Right renal cortex interstitium (tissue), 3 donors: Measurements from ENCODE around the gene DLG2. TPM values are rescaled to one million over a fixed set of nuclear protein-coding genes. Genes with fewer than 3 reads are reported as not detected.

Experiments used
- DNase-seq, 3 donors: peaks; one replicate each; pipeline ENCODE4 v3.0.0-alpha.2; 2013; ENCODE audit warnings: low read depth in 3 of 3, low spot score in 2 of 3
- polyA plus RNA-seq, 3 donors: library from polyadenylated mRNA; unstranded; fragments of 120-200 nt; gene quantifications; one replicate each; pipeline ENCODE4 v1.2.1, GENCODE V29; 2013; ENCODE audit not compliant: insufficient read length in 3 of 3

Gene DLG2
- polyA plus RNA-seq, 3 donors: 11.5 to 14.0 (median 13.3) TPM

DNA sequence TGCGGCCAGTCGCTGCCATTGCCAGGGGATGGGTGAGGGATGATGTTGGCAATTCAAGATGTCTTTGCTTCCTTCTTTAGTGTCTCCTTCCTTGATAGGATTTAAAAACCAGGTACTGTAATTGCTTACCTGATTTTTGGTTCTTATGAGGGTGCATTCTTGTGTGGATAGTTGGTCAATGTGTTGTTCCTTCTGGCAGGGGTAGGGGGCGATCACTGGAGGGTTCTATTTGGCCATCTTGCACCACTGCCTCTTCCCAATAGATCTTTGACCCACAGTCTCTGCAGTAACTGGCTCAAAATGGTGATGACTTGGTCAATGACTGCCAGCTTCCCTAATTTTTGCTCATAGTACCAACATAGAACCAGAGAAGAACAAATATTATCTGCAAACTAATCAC, 680.1 kb downstream of the DLG2 start:
- no peak for DNase-seq

DNA sequence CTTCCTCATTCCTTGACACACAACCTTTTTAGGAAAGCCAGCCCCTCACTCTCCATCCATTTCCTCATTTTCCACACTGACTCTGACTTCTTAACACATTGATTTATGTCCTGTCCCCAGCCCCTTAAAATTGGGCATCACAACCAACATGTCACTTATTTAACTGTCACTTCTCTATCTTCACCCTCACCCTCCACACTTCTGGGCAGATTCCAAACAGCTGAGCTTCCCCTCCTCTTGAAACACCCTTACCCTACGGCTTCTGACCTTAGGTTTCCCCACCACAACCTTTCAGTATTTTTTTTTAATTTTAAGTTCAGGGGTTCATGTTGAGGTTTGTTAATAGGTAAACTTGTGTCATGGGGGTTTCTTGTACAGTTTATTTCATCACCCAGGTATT, 696.3 kb downstream of the DLG2 start:
- DNase-seq: no peak

DNA sequence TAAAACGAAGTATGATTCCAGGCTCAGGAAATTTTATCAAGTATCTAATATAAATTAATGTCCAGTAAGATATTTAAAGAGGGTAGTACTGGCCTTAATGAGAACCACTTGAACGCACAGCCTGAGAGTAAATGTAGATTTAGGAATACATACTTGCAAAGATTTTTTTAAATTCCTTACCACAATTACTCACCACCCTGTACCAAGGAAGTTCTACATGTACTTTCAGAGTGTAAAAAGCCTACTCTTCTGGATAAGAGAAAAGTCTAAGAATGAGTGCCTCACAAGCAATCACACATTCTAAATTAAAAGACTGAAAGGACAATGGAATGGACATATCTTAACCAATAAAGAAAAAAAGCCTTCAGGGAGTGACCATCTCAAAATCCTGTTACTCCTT, 697.4 kb downstream of the DLG2 start:
- DNase-seq: no peak

DNA sequence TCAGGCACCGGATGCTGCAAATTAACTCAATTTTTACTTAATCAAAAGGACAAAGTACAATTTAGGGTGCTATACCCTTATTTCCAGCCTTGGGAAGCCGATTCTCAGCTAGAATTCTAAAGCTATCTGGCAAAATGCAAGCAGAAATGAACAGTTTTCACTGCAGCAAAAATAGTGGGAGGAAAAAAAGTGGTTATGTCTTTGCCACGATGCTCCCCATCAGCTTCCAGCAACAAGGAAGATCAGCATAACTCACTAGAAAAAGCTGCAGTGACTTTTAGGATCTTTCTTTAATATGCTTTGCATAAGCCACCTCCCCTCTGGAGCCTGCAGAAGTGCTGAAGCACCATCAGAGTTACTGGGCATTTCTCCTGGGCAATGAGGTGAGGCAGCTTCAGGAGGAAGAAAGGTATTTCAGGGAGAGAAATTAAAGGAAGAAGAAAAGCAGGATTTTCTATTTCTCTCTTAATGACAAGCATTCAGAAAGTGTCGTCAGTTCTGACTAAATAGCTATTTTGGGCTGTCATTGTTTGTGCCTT, 702.9 kb downstream of the DLG2 start:
- no peak for DNase-seq

DNA sequence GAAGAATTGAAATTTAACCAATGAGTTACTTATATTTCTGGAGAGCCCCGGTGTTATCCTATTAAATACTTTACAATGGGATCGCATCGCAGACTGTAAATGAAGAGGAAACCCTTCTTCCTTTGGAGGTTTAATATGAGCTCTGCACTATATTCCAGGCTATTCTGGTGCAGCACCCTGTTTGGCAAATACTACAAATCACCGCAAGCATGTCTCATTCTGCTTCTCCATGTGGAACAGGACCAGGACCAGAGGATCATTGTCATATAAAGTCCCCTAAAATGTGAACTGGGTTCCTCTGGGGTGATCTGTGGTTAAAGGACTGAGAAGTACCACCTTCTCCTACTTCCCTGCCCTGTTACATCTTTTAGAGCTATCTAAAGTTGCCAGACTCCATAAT, 703.7 kb downstream of the DLG2 start:
- no peak for DNase-seq

DNA sequence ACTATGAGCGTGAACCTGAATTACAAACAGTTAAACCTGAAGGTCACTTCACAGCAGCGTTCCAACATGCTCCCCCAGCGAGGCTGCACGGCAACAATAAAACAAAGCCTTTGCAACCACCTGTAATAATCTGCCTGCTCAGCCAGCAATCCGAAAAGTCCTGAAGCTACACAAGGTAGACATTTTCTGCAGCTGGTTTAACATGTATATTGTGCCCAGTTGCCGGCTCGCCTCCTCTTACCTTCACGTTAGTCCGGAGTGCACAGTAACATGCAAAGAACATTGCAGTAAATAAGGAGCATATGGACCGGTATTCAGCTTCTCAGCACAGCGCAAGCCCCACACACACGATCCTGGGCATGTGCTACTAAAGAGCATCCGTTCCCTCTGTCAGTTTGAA, 704.3 kb downstream of the DLG2 start:
- DNase-seq: no peak

DNA sequence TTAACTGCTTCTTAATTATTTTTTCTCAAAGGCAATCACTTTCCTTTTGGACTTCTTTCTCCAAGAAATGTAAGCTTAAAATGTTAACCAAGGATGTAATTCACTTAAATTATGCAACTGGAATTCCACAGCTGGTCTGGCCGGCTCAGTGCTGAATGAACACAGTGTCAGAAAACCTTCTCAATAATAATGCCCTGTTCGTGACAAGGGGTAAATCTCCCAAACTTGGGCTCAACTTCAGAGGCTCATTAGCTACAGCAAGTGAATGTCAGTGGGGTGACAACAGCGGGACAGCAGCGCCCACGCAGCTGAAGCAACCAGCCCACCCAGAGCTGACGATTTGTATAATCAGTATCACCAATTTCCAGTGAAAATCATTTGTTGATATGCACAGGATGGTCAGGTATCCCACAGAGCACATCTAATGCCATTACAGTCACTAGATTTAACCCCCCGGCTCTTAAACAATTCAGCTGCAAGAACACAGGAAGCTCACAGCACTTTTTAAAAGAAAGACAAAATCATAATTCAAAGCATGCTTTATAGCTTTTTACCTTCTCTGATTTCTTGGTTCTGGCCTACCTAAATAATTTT, 704.8 kb downstream of the DLG2 start:
- no peak for DNase-seq

DNA sequence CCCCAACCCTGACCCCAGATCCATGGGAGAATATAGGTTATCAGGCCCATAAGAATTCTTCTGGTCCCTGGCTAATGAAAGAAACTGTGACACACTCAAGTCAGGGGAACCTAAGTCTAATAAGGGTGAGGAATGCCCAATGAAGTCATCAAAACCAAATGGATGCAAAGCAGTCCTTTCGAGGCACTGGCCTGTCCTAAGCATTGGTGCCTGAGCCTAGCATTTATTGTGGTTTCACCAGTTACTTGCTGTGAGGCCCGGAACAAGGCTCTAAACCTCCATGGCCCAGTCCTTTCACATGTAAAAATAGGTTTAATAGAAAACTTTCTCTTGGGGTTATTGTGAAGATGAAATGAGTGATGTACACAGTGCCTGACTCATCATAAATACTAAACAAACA, 712.6 kb downstream of the DLG2 start:
- no peak for DNase-seq

DNA sequence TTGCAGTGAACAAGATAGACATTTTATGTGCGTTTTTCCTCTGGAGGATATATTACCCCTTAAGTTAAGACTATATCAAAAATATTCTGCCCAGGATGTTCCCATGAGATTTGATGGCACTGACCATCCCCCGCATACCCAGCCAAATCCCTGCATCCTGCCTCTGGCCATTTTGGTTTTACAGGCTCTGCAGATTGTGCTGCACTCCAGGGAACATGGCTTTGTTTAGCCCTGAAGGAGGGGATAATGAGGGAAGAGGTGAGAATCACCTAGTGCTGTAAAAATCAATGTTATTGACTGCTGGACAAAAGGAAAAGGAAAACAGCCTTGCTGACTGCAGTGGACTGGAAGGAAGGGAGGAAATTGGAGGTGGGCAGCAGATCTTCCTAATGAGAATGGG, 717.4 kb downstream of the DLG2 start:
- DNase-seq: no peak

DNA sequence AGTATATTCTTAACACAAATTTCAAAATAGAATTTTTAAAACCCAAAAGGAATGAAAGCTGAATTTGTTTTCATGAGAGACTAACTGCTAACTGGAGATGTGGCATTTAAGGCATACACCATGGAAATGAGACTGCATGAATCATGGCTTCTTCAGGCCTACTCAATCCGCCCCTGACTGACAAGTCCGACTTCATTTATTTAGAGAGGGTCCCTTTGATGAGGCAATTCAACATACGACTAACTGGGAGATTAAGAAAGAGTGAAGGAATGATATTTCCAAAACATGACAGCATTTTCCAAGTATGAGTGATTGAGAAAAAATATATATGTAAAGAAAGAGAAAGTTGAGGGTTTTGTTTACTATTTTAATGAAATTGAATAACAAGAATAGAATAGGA, 720.1 kb downstream of the DLG2 start:
- DNase-seq: no peak

DNA sequence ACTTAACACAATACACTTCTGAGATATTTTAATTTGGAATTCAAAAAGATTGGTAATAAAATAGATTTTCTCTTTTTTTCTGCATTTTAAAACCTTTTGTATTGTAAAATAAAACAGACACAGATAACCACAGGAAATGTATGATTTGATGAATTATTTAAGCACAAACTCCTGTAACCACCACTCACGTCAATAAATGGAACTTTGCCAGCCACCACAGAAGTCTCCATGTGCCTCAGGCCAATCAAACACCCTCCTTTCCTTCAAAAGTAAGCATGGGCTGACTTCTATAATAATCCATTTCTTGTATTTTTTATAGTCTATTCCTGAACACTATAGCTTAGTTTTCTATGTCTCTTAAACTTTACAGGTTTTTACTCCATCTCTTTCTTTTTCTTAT, 721.7 kb downstream of the DLG2 start:
- no peak for DNase-seq

DNA sequence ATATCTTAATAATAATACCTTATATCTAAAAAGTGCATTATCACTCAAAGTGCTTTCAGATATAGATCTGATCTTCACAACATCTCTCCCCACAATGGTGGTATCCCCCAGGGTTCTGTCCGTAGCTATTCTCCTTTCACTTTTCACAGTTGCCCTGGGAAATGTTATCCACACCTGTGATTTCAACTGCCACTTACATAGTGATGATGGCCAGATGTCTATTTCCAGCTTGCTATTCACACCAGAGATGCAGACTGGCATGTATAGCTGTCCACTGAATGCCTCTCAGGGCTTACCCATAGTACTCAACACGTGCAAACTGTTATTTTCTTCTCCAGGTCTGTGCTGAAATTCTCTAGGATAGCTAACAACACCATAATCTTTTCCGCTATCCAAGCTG, 724.7 kb downstream of the DLG2 start:
- DNase-seq: no peak

DNA sequence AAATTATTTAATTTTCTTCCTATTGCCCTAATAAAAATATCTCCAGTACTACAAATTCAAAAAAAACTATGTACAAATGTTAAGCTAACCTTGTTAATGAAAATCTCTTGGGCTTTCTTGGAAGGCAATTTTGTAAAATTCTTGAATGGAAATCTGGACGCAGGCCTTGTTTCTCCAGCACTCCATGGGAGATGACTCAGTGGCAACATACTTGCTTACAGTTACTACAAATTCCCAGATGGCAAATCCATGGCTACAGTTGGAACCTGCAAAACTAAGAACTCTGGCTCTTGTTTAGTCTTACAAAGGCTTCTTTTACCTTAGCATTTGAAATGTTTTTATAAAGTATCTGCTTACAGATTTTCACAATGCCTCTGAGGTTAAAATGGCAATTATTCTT, 725.2 kb downstream of the DLG2 start:
- no peak for DNase-seq

DNA sequence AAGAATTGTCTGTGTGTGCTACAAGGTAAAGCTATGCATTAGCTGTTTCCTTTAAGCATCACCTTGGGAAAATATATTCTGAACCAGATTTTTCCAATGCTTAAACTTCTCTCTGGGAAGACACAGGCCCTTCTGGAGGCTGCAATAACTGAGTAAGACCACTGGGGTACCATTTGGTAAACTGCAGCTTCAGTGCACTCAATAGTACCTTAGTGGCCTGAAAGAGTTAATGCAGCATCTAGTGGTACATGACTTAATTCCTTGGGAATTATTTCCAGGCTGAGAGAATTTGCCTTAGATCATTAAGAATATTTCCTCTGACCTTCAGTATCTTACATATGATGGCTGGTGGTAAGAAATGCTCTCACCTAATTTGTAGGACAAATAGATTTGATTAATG, 727.4 kb downstream of the DLG2 start:
- DNase-seq: no peak

DNA sequence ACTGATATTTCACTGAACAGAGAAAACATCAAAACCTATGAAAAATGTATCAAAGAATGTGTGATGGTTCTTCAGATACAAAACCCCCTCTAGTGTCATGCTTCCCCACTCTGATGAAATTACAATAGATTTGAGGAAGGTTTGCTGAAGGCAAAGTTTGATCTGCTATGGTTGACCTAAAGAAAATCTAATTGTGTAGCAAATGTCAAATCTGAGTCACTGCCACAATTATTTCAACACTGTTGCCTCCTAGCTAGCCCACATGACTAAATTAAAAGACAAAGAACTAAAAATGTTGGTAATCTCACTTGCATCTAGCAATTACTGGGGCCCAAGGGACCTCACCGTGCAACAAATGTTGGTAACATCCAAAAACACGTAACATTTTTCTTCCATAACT, 728.0 kb downstream of the DLG2 start:
- DNase-seq: no peak

DNA sequence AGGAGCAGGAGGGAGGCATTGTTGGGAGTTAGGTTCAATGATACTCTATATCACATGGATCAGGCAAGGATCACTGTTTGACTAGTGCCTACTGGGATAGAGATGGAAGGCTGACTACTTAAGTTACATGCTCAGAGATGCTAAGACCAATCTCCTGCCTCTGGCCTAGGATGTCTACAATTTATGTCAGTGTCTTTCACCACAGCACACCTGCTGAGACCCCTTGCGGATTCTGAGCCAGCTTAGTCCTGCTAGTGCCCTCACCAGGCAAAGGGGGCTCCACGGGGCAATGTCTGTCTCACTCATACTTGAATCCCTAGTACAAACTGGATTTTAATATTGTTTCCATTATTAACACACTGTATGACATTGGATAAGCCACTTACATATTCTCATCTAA, 732.5 kb downstream of the DLG2 start:
- DNase-seq: no peak

DNA sequence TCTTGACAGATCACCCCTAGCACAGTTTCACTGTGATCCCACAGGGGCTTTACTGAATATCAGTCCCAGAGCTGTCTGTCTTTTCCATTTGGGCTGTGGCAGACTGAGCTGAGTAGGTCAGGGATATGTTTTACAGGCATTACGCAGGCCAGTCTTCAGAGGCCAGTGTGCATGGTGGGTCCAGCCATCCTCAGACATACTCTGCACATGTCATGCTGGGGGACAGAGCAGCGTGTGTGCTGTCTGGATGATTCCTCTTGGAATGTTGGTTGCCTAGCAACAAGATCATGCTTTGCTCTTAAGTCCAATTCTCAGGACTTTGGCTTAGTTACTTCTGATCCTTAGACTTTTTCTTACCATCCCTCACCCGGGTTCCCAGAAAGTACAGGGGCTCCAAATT, 736.5 kb downstream of the DLG2 start:
- no peak for DNase-seq

DNA sequence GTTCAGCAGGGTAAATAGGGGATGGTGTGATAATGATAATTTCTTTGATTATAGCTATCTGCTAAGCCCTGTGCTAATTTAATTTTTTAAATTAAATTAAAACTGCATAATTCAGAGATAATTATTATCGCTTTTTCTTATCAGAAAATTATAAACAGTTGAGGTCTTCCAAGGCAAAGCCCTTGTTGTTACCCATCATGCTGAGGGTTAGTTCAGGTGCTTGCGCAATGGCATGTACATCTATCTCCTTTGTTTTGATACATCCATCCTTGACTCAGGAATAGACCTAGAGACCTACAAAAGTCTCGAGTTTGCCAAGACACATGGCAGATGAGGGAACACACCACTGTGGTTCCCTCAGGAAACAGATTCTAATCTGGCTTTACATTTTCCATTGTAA, 737.6 kb downstream of the DLG2 start:
- DNase-seq: no peak

DNA sequence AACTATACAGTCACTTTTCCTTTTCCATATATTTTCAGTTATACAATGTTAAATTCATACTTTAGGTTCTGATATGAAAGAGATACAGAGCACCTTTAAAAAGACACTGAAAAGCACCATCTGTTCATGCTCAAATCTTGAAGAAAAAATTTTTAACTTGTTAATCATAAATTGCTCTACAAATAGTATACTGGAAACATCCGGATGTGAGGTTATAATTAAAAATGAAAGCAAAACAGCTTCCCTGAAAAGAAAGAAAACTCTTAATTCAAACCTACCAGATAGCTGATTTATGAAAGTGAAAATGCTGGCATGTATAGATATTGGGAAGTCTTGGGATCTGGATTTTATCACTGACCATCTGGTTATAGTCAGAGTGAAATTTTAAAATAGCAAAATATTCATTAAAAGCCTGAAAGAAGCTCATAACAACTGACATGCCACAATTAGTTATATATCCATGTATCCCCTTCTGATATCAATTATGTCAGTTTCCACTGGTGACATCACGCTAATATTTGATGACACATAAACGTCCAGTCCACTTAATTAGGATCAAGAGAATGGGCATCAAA, 740.0 kb downstream of the DLG2 start:
- DNase-seq: no peak

DNA sequence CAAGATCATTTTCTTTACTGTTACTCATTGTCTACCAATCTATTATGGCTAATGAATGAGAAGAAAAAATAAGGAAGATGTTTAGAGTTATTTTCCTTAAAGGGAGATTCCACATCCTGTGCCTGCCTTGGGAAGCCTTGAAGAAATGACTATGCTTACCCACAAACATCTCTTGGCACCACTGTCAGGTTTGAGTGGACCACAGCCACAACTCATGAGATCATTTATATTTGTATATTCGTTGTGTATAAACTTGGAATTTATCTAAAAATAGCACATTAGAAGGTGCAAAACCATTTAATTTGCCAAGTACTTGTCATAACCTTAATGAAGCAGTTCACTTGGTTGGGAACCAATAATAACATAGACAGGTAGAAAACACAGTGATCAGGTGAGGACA, 740.8 kb downstream of the DLG2 start:
- no peak for DNase-seq

DNA sequence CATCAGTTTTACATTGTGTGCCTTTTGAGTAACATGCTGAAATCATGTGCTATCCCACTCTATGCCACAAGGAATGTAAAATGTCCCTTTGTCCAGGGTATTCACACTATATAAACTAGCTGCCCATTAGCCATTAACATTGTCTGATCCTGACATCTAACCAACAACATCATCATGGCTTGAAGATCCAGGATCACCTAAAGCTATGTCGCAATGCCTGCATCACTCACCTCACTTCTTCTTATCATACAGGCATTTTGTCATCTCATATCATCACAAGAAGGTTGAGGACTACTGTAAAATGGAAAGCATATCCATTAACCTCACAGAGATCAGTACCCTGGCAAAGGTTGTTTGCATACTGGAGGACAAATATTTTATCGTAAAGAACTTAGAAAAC, 742.3 kb downstream of the DLG2 start:
- no peak for DNase-seq

DNA sequence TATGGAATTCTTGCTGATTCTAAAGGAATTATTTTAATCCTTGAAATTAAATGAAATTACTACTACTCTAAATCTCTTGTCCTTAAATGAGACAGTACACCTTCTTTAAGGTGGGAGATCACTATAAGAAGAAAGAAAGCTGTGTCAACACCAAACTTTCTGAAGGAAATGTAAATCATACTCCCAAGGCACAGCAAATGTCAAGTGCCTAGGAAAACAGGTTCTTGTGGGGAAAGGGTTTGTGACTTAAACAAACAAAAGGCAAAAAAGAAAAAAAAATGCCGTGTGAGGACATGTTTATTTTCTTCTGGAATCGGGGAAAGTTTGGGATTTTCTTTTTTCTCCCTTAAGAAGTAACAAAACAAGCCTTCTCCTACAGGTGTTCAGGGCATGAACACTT, 745.1 kb downstream of the DLG2 start:
- DNase-seq: no peak

DNA sequence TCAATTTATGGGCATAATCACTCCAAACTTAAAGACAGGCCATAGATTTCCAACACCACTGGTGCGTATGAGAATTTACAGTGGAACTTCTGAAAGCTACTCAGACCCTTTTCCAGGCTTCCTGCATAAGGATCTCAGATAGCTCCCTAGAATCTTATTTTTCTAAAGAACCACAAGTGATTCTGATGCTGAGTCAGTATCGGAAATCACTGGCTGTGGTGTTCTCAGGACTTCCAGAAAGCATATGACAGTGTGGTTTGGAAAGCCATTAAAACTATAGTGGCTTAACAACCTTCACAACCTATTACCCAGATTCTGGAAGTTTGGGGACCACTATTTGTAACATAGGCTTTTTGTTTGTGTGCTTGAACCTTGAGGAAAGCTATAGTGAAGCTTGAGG, 756.0 kb downstream of the DLG2 start:
- DNase-seq: no peak
